SU-DHL-6 (cell line): ENCODE measurements around the gene ARHGAP35.

Source experiments
- H2AFZ ChIP-seq: fragments of 200-600 bp; sonication (generic); 2 replicates; pipeline ENCODE4 v1.6.1; 2014; ENCODE audit warnings: low read depth, mild to moderate bottlenecking, moderate library complexity, mixed read lengths, antibody characterized with exemption, low read length; ENCODE audit not compliant: severe bottlenecking
- H3F3A ChIP-seq: fragments of 200-600 bp; shearing (Covaris generic); 2 replicates; pipeline ENCODE4 v1.6.0; 2016; ENCODE audit warnings: antibody characterized with exemption, mild to moderate bottlenecking; ENCODE audit not compliant: insufficient read depth
- H3K27ac ChIP-seq: fragments of 200-600 bp; sonication (generic); 2 replicates; pipeline ENCODE4 v1.5.1; 2016; ENCODE audit warnings: low read depth, mild to moderate bottlenecking, low read length, moderate library complexity, mixed read lengths
- H3K27me3 ChIP-seq: fragments of 200-600 bp; sonication (generic), shearing (Covaris generic); 2 replicates; pipeline ENCODE4 v1.6.0; 2014; ENCODE audit warnings: mild to moderate bottlenecking, low read length
- H3K36me3 ChIP-seq: fragments of 200-600 bp; sonication (generic); 2 replicates; pipeline ENCODE4 v1.6.1; 2014; ENCODE audit warnings: mild to moderate bottlenecking, low read length, mixed read lengths
- H3K4me2 ChIP-seq: fragments of 300-600, 200-600 bp; shearing (Covaris generic), sonication (generic); 2 replicates; pipeline ENCODE4 v1.6.0; 2014; ENCODE audit warnings: low read length, low read depth, mild to moderate bottlenecking; ENCODE audit not compliant: poor library complexity, severe bottlenecking
- H3K4me3 ChIP-seq: fragments of 200-600 bp; sonication (generic); 2 replicates; pipeline ENCODE4 v1.5.1; 2014; ENCODE audit warnings: antibody characterized with exemption, low read length, mild to moderate bottlenecking, mixed read lengths; ENCODE audit not compliant: insufficient read depth, poor library complexity, severe bottlenecking
- H3K79me2 ChIP-seq: fragments of 200-600 bp; sonication (generic); 2 replicates; pipeline ENCODE4 v1.6.1; 2014; ENCODE audit warnings: mild to moderate bottlenecking, low read length, moderate library complexity; ENCODE audit not compliant: insufficient read depth
- H3K9ac ChIP-seq: fragments of 200-600 bp; sonication (generic); 2 replicates; pipeline ENCODE4 v1.7.0; 2014; ENCODE audit warnings: mild to moderate bottlenecking, low read length
- H3K9me2 ChIP-seq: fragments of 200-600 bp; sonication (generic); replicated peaks from 2 replicates; pipeline ENCODE4 v1.6.1; 2014; ENCODE audit warnings: low read length; ENCODE audit not compliant: insufficient read depth
- H3K9me3 ChIP-seq: fragments of 200-600 bp; sonication (generic); 2 replicates; pipeline ENCODE4 v1.6.1; 2014; ENCODE audit warnings: low read length, mixed read lengths; ENCODE audit not compliant: insufficient read depth
- H4K20me1 ChIP-seq: fragments of 200-600 bp; sonication (generic); 2 replicates; pipeline ENCODE4 v1.6.1; 2014; ENCODE audit warnings: low read depth, mild to moderate bottlenecking, antibody characterized with exemption, low read length, moderate library complexity, mixed read lengths
- EZH2phosphoT487 ChIP-seq: fragments of 200-600 bp; sonication (generic), shearing (Covaris generic); conservative IDR thresholded peaks from 2 replicates; pipeline ENCODE4 v1.6.1; 2018; ENCODE audit warnings: mild to moderate bottlenecking, antibody characterized with exemption, low read length, moderate library complexity, mixed read lengths
- TF ChIP-seq, protein P1 (sequence below): fragments of 200-600 bp; sonication (generic); IDR thresholded peaks from one replicate; pipeline ENCODE4 v1.5.1; 2017; ENCODE audit warnings: antibody characterized with exemption, mild to moderate bottlenecking, low read length, moderate library complexity; ENCODE audit not compliant: insufficient read depth, poor library complexity, severe bottlenecking

The ARHGAP35 gene

DNA sequence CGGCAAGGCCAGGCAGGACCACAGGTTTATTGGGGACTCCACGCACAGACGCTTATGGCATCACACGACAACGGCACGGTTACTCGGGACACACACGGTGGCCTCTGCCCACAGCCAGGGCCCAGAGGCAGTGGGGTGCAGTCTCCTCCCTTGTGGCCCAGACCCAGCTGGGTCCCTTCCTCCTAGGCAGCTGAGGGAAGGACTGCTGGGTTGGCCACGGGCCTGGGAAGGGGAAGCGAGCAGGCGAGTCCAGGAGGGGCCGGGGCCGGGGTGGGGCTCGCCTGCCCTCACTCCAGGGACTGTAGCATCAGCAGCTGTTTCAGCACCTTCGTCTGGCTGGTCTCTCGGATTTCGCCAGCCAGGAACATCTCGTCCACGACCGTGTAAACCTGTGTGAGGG, 22.6 kb upstream of the ARHGAP35 start:
- Histone ChIP-seq H3K4me3 (no peak overlapping the region), H3K27me3 (no peaks in the 10 kb centered on the region), H3K36me3 (no peaks in the 10 kb centered on the region), H4K20me1 (no peaks in the 10 kb centered on the region), H3K4me2 (no peak overlapping the region), H3K79me2 (no peaks in the 10 kb centered on the region), H3K9me3 (no peaks in the 10 kb centered on the region), H2AFZ (no peak overlapping the region), H3K27ac (no peak overlapping the region), H3K9me2 (no peaks in the 10 kb centered on the region), H3K9ac (no peak overlapping the region), H3F3A (no peaks in the 10 kb centered on the region)
- no peak for TF ChIP-seq EZH2phosphoT487
- TF ChIP-seq, protein P1, sequence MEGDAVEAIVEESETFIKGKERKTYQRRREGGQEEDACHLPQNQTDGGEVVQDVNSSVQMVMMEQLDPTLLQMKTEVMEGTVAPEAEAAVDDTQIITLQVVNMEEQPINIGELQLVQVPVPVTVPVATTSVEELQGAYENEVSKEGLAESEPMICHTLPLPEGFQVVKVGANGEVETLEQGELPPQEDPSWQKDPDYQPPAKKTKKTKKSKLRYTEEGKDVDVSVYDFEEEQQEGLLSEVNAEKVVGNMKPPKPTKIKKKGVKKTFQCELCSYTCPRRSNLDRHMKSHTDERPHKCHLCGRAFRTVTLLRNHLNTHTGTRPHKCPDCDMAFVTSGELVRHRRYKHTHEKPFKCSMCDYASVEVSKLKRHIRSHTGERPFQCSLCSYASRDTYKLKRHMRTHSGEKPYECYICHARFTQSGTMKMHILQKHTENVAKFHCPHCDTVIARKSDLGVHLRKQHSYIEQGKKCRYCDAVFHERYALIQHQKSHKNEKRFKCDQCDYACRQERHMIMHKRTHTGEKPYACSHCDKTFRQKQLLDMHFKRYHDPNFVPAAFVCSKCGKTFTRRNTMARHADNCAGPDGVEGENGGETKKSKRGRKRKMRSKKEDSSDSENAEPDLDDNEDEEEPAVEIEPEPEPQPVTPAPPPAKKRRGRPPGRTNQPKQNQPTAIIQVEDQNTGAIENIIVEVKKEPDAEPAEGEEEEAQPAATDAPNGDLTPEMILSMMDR = no peak

GRCh38 chr19:46839752-46840497, 20.9 kb upstream of the ARHGAP35 start:
- no peaks in the 10 kb centered on the region for H3K36me3 ChIP-seq
- no peak overlapping the region for H3K4me3 ChIP-seq
- TF ChIP-seq, protein P1 = no peak
- no peak for TF ChIP-seq EZH2phosphoT487
- H3K4me2 ChIP-seq = no peak overlapping the region
- no peaks in the 10 kb centered on the region for H3K27me3 ChIP-seq
- H3K9me3 ChIP-seq = no peaks in the 10 kb centered on the region
- no peak overlapping the region for H2AFZ ChIP-seq
- no peak overlapping the region for H3K9ac ChIP-seq
- H3K9me2 ChIP-seq = no peaks in the 10 kb centered on the region
- no peak overlapping the region for H3K27ac ChIP-seq
- no peaks in the 10 kb centered on the region for H3F3A ChIP-seq
- no peaks in the 10 kb centered on the region for H4K20me1 ChIP-seq
- H3K79me2 ChIP-seq = no peaks in the 10 kb centered on the region

- Histone ChIP-seq H2AFZ (no peak overlapping the region), H3K4me2 (no peak overlapping the region), H3F3A (no peaks in the 10 kb centered on the region), H4K20me1 (no peaks in the 10 kb centered on the region), H3K9ac (no peak overlapping the region), H3K27ac (no peak overlapping the region), H3K9me2 (no peaks in the 10 kb centered on the region), H3K27me3 (no peaks in the 10 kb centered on the region), H3K4me3 (no peak overlapping the region), H3K79me2 (no peaks in the 10 kb centered on the region), H3K9me3 (no peaks in the 10 kb centered on the region), H3K36me3 (no peaks in the 10 kb centered on the region)
- TF ChIP-seq EZH2phosphoT487 = no peak
- TF ChIP-seq, protein P1 = peak; percentile 72
These were observed 20.3 kb upstream of the ARHGAP35 start for GRCh38 chr19:46840498-46840942.
